SU-DHL-6 (cell line): ENCODE results near the gene DIPK1A.

Experiments
- H2AFZ ChIP-seq: fragments of 200-600 bp; sonication (generic); 2 replicates; pipeline ENCODE4 v1.6.1; 2014; ENCODE audit warnings: low read depth, mild to moderate bottlenecking, moderate library complexity, mixed read lengths, antibody characterized with exemption, low read length; ENCODE audit not compliant: severe bottlenecking
- H3F3A ChIP-seq: fragments of 200-600 bp; shearing (Covaris generic); 2 replicates; pipeline ENCODE4 v1.6.0; 2016; ENCODE audit warnings: antibody characterized with exemption, mild to moderate bottlenecking; ENCODE audit not compliant: insufficient read depth
- H3K27ac ChIP-seq: fragments of 200-600 bp; sonication (generic); 2 replicates; pipeline ENCODE4 v1.5.1; 2016; ENCODE audit warnings: low read depth, mild to moderate bottlenecking, low read length, moderate library complexity, mixed read lengths
- H3K27me3 ChIP-seq: fragments of 200-600 bp; sonication (generic), shearing (Covaris generic); 2 replicates; pipeline ENCODE4 v1.6.0; 2014; ENCODE audit warnings: mild to moderate bottlenecking, low read length
- H3K36me3 ChIP-seq: fragments of 200-600 bp; sonication (generic); 2 replicates; pipeline ENCODE4 v1.6.1; 2014; ENCODE audit warnings: mild to moderate bottlenecking, low read length, mixed read lengths
- H3K4me2 ChIP-seq: fragments of 300-600, 200-600 bp; shearing (Covaris generic), sonication (generic); 2 replicates; pipeline ENCODE4 v1.6.0; 2014; ENCODE audit warnings: low read length, low read depth, mild to moderate bottlenecking; ENCODE audit not compliant: poor library complexity, severe bottlenecking
- H3K4me3 ChIP-seq: fragments of 200-600 bp; sonication (generic); 2 replicates; pipeline ENCODE4 v1.5.1; 2014; ENCODE audit warnings: antibody characterized with exemption, low read length, mild to moderate bottlenecking, mixed read lengths; ENCODE audit not compliant: insufficient read depth, poor library complexity, severe bottlenecking
- H3K79me2 ChIP-seq: fragments of 200-600 bp; sonication (generic); 2 replicates; pipeline ENCODE4 v1.6.1; 2014; ENCODE audit warnings: mild to moderate bottlenecking, low read length, moderate library complexity; ENCODE audit not compliant: insufficient read depth
- H3K9ac ChIP-seq: fragments of 200-600 bp; sonication (generic); 2 replicates; pipeline ENCODE4 v1.7.0; 2014; ENCODE audit warnings: mild to moderate bottlenecking, low read length
- H3K9me2 ChIP-seq: fragments of 200-600 bp; sonication (generic); replicated peaks from 2 replicates; pipeline ENCODE4 v1.6.1; 2014; ENCODE audit warnings: low read length; ENCODE audit not compliant: insufficient read depth
- H3K9me3 ChIP-seq: fragments of 200-600 bp; sonication (generic); 2 replicates; pipeline ENCODE4 v1.6.1; 2014; ENCODE audit warnings: low read length, mixed read lengths; ENCODE audit not compliant: insufficient read depth
- H4K20me1 ChIP-seq: fragments of 200-600 bp; sonication (generic); 2 replicates; pipeline ENCODE4 v1.6.1; 2014; ENCODE audit warnings: low read depth, mild to moderate bottlenecking, antibody characterized with exemption, low read length, moderate library complexity, mixed read lengths
- EZH2phosphoT487 ChIP-seq: fragments of 200-600 bp; sonication (generic), shearing (Covaris generic); conservative IDR thresholded peaks from 2 replicates; pipeline ENCODE4 v1.6.1; 2018; ENCODE audit warnings: mild to moderate bottlenecking, antibody characterized with exemption, low read length, moderate library complexity, mixed read lengths
- TF ChIP-seq, protein P1 (sequence below): fragments of 200-600 bp; sonication (generic); IDR thresholded peaks from one replicate; pipeline ENCODE4 v1.5.1; 2017; ENCODE audit warnings: antibody characterized with exemption, mild to moderate bottlenecking, low read length, moderate library complexity; ENCODE audit not compliant: insufficient read depth, poor library complexity, severe bottlenecking

DIPK1A gene

GRCh38 chr1:92944901-92945747 is 16.1 kb downstream of the DIPK1A start:
- H3K9ac ChIP-seq = peak overlapping the region; percentile 12; the same call in 1 of the 2 replicates
- no peaks in the 10 kb centered on the region for H3K9me3 ChIP-seq
- H3K79me2 ChIP-seq = peaks cover 97% of the 10 kb centered on the region
- TF ChIP-seq, protein P1, sequence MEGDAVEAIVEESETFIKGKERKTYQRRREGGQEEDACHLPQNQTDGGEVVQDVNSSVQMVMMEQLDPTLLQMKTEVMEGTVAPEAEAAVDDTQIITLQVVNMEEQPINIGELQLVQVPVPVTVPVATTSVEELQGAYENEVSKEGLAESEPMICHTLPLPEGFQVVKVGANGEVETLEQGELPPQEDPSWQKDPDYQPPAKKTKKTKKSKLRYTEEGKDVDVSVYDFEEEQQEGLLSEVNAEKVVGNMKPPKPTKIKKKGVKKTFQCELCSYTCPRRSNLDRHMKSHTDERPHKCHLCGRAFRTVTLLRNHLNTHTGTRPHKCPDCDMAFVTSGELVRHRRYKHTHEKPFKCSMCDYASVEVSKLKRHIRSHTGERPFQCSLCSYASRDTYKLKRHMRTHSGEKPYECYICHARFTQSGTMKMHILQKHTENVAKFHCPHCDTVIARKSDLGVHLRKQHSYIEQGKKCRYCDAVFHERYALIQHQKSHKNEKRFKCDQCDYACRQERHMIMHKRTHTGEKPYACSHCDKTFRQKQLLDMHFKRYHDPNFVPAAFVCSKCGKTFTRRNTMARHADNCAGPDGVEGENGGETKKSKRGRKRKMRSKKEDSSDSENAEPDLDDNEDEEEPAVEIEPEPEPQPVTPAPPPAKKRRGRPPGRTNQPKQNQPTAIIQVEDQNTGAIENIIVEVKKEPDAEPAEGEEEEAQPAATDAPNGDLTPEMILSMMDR = no peak
- no peaks in the 10 kb centered on the region for H3K9me2 ChIP-seq
- H3K27ac ChIP-seq = peak overlapping the region; percentile 61
- H3F3A ChIP-seq = peaks cover 11% of the 10 kb centered on the region; the same call in 1 of the 2 replicates
- no peaks in the 10 kb centered on the region for H4K20me1 ChIP-seq
- no peaks in the 10 kb centered on the region for H3K27me3 ChIP-seq
- peak overlapping the region; percentile 58 for H3K4me2 ChIP-seq
- peak overlapping the region; percentile 17 for H3K4me3 ChIP-seq
- H3K36me3 ChIP-seq = peaks cover 7% of the 10 kb centered on the region; the same call in 1 of the 2 replicates
- H2AFZ ChIP-seq = no peak overlapping the region

DNA sequence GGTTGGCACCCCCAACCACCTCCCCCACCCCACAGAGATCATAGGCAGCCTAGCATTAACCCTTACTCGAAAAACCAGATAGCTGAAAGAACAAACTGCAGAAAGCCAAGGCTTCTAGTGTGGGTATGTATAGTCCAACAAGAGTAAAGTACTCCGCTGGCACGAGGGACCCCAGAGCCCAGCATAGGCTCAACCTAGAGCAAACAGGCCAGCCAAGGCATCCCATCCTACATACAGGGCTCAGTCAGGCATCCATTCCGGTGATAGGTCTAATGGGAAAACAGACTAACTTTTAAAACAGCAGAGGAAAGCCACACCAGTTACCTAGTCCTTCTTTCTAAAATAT is 17.8 kb downstream of the DIPK1A start:
- Histone ChIP-seq H3K27me3 (no peaks in the 10 kb centered on the region), H3K27ac (peak overlapping the region; percentile 35; the same call in 1 of the 2 replicates), H3F3A (peaks cover 7% of the 10 kb centered on the region; the same call in 1 of the 2 replicates), H3K36me3 (peaks cover 7% of the 10 kb centered on the region; the same call in 1 of the 2 replicates), H4K20me1 (no peaks in the 10 kb centered on the region), H3K4me3 (no peak overlapping the region), H3K9ac (no peak overlapping the region), H3K4me2 (peak overlapping the region; percentile 58), H3K9me2 (no peaks in the 10 kb centered on the region), H3K79me2 (peaks cover 98% of the 10 kb centered on the region), H3K9me3 (no peaks in the 10 kb centered on the region), H2AFZ (no peak overlapping the region)
- TF ChIP-seq, protein P1 = no peak
- no peak for TF ChIP-seq EZH2phosphoT487

DNA sequence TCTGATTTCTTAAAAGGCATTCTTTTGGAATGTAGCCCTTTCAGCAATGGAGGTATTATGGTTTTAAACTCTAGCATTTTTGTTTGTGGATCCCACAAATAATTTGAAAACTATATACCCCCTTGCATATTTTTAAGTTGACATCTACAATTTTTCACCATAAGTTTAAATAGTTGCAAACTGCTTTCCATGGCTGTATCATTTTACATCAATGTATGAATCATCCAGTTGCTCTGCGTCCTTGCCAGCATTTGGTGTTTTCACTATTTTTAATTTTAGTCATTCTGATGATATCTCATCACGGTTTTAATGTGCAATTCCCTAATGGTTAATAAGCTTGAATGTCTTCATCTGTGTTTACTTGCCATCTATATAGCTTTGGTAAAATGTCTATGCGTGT is 20.7 kb downstream of the DIPK1A start:
- H3K79me2 ChIP-seq = peaks cover 99% of the 10 kb centered on the region
- H3K4me2 ChIP-seq = no peak overlapping the region
- no peaks in the 10 kb centered on the region for H3K9me2 ChIP-seq
- peaks cover 4% of the 10 kb centered on the region; the same call in 1 of the 2 replicates for H3F3A ChIP-seq
- no peaks in the 10 kb centered on the region for H3K36me3 ChIP-seq
- no peak overlapping the region for H3K9ac ChIP-seq
- H3K27ac ChIP-seq = no peak overlapping the region
- H2AFZ ChIP-seq = no peak overlapping the region
- TF ChIP-seq EZH2phosphoT487 = no peak
- TF ChIP-seq, protein P1 = no peak
- H3K9me3 ChIP-seq = no peaks in the 10 kb centered on the region
- no peaks in the 10 kb centered on the region for H3K27me3 ChIP-seq
- H4K20me1 ChIP-seq = peaks cover 4% of the 10 kb centered on the region; the same call in 1 of the 2 replicates
- H3K4me3 ChIP-seq = no peak overlapping the region
